Spleen (tissue), 7 donors: ENCODE data around the gene GIMAP4.

Experiments used
- POLR2A ChIP-seq, 3 donors: fragments of 450-650 bp; IDR thresholded peaks; one replicate each; pipeline ENCODE4 v1.5.1; 2017; ENCODE audit warnings: antibody characterized with exemption in 3 of 3, mild to moderate bottlenecking in 1 of 3
- POLR2AphosphoS5 ChIP-seq, 3 donors: sonication (generic); formaldehyde crosslinking; IDR thresholded peaks; one replicate each; pipeline ENCODE4 v1.5.1; 2017; ENCODE audit warnings: antibody characterized with exemption in 3 of 3
- TF ChIP-seq, protein P1 (sequence below), 11 experiments: fragments of 200-600 bp in 7 of 11; fragments of 450-650 bp in 4 of 11; sonication (generic) in 4 of 11; IDR thresholded peaks in 8 of 11; conservative IDR thresholded peaks in 3 of 11; 1 replicate in 7 of 11; 2 replicates in 4 of 11; pipeline versions ENCODE4 v1.4.0 to v1.8.0; 2016 to 2021; ENCODE audit warnings: antibody characterized with exemption in 11 of 11, inconsistent platforms in 4 of 11, mild to moderate bottlenecking in 1 of 11
- donor health status: DM: no; HTN: no; CAD: no; lungs with moderate emphysema.
- donor health status: DM: no; HTN: no; CAD: no.
- donor health status: DM: no; HTN: no; CAD: no.

DNA sequence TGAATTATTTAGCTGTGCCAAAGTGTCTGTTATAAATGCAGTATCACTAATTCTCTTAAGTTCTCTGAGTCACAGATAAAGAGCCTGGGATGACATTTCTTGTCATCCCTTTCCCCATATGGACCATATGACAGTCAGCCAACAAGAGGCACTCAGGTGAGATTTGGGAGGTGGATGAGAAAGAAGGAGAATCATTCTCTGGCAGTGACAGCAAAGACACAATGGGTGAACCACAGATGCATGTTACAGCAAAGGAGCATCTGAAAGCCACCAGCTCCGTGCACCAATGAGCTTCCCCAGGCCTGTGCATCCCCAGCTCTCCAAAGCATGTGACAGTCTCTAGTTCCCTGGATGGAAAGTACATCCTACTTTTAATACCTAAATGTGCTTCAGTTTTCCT is 54.2 kb downstream of the GIMAP4 start:
- no peak for TF ChIP-seq POLR2A (IDR thresholded peaks at IDR 0.05)
- TF ChIP-seq, protein P1, sequence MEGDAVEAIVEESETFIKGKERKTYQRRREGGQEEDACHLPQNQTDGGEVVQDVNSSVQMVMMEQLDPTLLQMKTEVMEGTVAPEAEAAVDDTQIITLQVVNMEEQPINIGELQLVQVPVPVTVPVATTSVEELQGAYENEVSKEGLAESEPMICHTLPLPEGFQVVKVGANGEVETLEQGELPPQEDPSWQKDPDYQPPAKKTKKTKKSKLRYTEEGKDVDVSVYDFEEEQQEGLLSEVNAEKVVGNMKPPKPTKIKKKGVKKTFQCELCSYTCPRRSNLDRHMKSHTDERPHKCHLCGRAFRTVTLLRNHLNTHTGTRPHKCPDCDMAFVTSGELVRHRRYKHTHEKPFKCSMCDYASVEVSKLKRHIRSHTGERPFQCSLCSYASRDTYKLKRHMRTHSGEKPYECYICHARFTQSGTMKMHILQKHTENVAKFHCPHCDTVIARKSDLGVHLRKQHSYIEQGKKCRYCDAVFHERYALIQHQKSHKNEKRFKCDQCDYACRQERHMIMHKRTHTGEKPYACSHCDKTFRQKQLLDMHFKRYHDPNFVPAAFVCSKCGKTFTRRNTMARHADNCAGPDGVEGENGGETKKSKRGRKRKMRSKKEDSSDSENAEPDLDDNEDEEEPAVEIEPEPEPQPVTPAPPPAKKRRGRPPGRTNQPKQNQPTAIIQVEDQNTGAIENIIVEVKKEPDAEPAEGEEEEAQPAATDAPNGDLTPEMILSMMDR (IDR thresholded peaks at IDR 0.05 in 8 of 11, conservative IDR thresholded peaks at IDR 0.05 in 3 of 11): no peak
- no peak for TF ChIP-seq POLR2AphosphoS5 (IDR thresholded peaks at IDR 0.05)
